Stimulated activated naive B cell treated with anti-CD40 and anti-IgM and Interleukin-4, amounts not matched to agents 10 μg/mL and 1 μg/mL and 100 μg/mL, for 72 hours (primary cell): ENCODE measurements around the gene LRIG1.

Source experiments
- ATAC-seq, 2 donors: fragments of 150-1000 bp; cut with Tn5 transposase; replicated peaks; 2 replicates each; pipeline ENCODE4 v1.10.0; 2021; ENCODE audit warnings: moderate library complexity in 1 of 2
- DNase-seq: peaks from one replicate; pipeline ENCODE4 v3.0.0; 2021
- H3K27ac Mint-ChIP-seq: one replicate; pipeline ENCODE4 v1.8.0; 2022; ENCODE audit warnings: mild to moderate bottlenecking, mixed read lengths
- H3K27me3 Mint-ChIP-seq, 2 donors: one replicate each; pipeline ENCODE4 v1.8.0; 2022; ENCODE audit warnings: mixed read lengths in 2 of 2
- H3K36me3 Mint-ChIP-seq, 2 donors: one replicate each; pipeline ENCODE4 v1.8.0; 2022; ENCODE audit warnings: mixed read lengths in 2 of 2, mild to moderate bottlenecking in 1 of 2
- H3K4me1 Mint-ChIP-seq, 2 donors: one replicate each; pipeline ENCODE4 v1.8.0; 2022; ENCODE audit warnings: mixed read lengths in 2 of 2, mild to moderate bottlenecking in 1 of 2
- H3K4me3 Mint-ChIP-seq, 2 donors: one replicate each; pipeline ENCODE4 v1.8.0; 2022; ENCODE audit warnings: mild to moderate bottlenecking in 2 of 2, mixed read lengths in 2 of 2, moderate library complexity in 1 of 2
- H3K9me3 Mint-ChIP-seq, 2 donors: one replicate each; pipeline ENCODE4 v1.8.0; 2022; ENCODE audit warnings: mixed read lengths in 2 of 2, mild to moderate bottlenecking in 1 of 2

LRIG1 gene

DNA sequence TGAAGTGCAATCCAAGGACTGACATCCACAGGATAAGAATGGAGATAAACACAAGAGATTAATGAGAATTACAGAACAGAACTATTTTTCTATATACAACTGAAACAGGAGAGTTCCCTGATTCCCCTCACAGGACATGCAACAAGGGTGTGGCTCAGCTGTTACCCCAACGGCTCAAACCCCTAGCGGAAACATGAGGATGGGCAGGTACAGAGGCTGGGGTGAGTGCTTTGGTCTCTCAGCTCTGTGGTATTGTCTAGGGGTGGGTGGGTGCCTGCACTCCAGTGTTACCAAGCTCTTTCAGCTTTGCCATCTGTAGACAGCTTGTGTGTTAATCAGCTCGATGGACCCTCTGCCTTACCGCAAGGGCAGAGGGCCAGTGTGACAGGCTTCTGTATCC lies 17.8 kb upstream of the LRIG1 start:
- H3K36me3 Mint-ChIP-seq = no peaks in the 10 kb centered on the region
- H3K4me3 Mint-ChIP-seq = no peak overlapping the region
- H3K27ac Mint-ChIP-seq = no peak overlapping the region
- H3K27me3 Mint-ChIP-seq = peaks cover 30 to 52% of the 10 kb centered on the region in 2 donors
- no peaks in the 10 kb centered on the region for H3K9me3 Mint-ChIP-seq
- DNase-seq (no peak), ATAC-seq (no peak)
- no peaks in the 10 kb centered on the region for H3K4me1 Mint-ChIP-seq

DNA sequence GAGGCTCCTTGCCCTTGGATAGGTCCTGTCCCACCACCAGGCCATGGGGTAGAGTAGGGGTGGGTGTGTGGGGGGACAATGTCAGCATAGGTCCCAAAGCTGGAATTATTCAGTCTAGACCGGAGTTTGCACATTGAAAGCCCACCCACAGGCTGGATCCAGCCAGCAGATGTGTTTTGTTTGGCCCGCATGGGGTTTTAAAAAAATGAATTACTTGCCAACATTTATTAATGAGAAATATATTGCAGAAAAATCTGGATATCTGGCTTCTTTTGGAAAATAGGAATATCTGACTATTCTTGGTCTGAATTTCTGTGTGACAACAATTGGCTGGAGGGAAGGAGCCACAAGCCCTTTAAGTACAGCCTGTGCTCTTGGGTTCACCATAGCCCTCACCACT lies 17.3 kb upstream of the LRIG1 start:
- no peak overlapping the region for H3K4me3 Mint-ChIP-seq
- H3K36me3 Mint-ChIP-seq = no peaks in the 10 kb centered on the region
- H3K27me3 Mint-ChIP-seq = peaks cover 28 to 50% of the 10 kb centered on the region in 2 donors
- no peaks in the 10 kb centered on the region for H3K9me3 Mint-ChIP-seq
- H3K27ac Mint-ChIP-seq = no peak overlapping the region
- no peaks in the 10 kb centered on the region for H3K4me1 Mint-ChIP-seq
- ATAC-seq (no peak), DNase-seq (no peak)

DNA sequence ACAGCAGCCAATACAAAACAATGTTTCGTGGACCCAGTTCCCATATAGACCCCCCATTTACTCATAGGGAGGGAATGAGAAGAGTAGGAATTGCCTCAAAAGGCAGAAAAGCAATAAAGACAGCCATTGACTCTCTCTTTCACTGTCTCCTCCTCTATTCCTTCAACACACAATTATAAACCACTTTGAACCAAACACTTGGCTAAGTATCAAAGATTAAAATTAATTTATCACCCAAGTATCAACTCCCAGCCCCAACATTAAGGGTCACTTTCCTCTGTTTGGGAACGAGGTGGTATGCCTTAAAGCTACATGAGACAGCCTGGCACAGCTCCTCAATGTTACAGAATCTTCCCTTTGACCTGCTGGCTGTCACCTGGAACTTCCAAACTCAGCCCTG lies 16.4 kb upstream of the LRIG1 start:
- Mint-ChIP-seq H3K4me3 (no peak overlapping the region), H3K27ac (no peak overlapping the region), H3K36me3 (no peaks in the 10 kb centered on the region), H3K9me3 (no peaks in the 10 kb centered on the region), H3K27me3 (peaks cover 26 to 48% of the 10 kb centered on the region in 2 donors), H3K4me1 (no peaks in the 10 kb centered on the region)
- DNase-seq (no peak), ATAC-seq (no peak)

DNA sequence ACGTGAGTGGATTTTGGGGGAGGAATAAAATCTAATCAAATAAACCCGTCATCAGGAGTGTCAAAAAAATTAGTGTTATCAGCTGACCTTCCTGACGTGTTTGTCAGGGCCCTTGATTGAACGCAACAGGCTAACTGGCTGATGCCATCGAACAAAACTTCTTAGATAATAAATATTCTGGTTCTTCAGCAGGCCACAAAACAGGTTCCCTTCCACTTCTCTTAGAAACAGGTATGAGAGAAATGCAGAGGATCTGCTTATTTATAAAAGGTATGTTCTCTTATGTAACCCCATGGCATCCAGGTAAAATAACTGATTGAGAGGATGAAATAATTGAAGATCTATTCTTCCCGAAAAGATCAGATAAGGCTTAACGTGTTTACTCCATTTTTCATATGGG lies 7.6 kb upstream of the LRIG1 start:
- peaks cover 18 to 22% of the 10 kb centered on the region in 2 donors for H3K27me3 Mint-ChIP-seq
- H3K36me3 Mint-ChIP-seq = no peaks in the 10 kb centered on the region
- ATAC-seq (no peak), DNase-seq (no peak)
- no peaks in the 10 kb centered on the region for H3K9me3 Mint-ChIP-seq
- no peak overlapping the region for H3K27ac Mint-ChIP-seq
- H3K4me3 Mint-ChIP-seq = no peak overlapping the region
- H3K4me1 Mint-ChIP-seq = no peaks in the 10 kb centered on the region

DNA sequence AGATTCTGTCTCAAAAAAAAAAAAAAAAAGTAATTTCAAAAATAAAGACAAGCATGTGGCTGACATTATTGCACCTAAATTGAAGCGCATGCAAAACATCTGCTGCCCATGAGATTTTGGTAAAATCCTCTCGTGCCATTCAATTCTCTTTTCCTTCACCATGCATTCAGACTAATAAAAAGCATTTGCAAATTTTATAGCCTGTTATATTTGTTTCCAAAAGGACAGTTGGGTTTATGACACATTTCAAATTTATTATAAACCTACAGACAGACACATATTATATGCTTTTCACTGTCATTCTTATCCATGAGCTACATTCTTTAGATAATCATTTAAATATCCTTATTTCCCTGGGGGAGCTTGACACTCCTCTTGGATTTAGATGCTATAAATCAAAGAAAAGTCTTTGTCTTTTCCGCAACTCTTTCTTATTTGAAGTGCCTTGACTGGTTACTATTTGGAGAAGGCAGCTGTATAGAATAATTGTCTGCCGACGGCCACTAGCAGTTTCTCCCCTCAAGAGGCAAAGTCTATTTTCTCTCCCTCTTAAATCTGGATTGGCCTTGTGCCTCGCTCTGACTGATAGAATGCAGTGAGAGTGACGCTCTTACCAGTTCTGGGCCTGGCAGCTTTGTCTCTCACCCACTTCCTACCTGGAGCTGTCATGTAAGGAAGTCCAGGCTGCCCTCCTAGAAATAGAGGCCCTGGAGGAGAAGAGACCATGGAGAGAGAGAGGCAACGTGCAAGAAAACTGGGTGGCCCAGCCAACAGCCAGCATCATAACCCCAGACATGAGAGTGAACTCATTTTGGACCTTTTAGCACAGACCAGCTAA lies 6.8 kb upstream of the LRIG1 start:
- no peaks in the 10 kb centered on the region for H3K36me3 Mint-ChIP-seq
- no peak overlapping the region for H3K4me3 Mint-ChIP-seq
- H3K9me3 Mint-ChIP-seq = no peaks in the 10 kb centered on the region
- H3K4me1 Mint-ChIP-seq = no peaks in the 10 kb centered on the region
- peaks cover 15 to 17% of the 10 kb centered on the region in 2 donors for H3K27me3 Mint-ChIP-seq
- no peak overlapping the region for H3K27ac Mint-ChIP-seq
- ATAC-seq (no peak), DNase-seq (no peak)

DNA sequence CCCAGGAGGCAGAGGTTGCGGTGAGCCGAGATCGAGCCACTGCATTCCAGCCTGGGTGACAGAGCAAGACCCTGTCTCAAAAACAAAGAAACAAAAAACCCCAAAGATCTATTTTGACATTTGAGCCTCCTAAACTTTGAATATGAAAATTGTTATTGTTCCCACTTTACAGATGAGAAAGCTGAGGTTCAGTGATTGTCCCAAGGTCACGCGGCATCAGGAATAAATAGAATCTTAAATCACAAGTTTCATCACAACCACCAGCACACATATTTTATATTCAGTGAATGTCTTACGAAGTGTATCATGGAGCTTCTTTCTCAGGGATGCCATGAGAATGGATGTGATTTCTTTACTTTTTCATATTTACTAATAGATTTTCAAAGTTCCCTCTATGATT lies 5.3 kb upstream of the LRIG1 start:
- Mint-ChIP-seq H3K27me3 (peaks cover 7 to 18% of the 10 kb centered on the region in 2 donors), H3K4me1 (peaks cover 5 to 7% of the 10 kb centered on the region in 2 donors)

DNA sequence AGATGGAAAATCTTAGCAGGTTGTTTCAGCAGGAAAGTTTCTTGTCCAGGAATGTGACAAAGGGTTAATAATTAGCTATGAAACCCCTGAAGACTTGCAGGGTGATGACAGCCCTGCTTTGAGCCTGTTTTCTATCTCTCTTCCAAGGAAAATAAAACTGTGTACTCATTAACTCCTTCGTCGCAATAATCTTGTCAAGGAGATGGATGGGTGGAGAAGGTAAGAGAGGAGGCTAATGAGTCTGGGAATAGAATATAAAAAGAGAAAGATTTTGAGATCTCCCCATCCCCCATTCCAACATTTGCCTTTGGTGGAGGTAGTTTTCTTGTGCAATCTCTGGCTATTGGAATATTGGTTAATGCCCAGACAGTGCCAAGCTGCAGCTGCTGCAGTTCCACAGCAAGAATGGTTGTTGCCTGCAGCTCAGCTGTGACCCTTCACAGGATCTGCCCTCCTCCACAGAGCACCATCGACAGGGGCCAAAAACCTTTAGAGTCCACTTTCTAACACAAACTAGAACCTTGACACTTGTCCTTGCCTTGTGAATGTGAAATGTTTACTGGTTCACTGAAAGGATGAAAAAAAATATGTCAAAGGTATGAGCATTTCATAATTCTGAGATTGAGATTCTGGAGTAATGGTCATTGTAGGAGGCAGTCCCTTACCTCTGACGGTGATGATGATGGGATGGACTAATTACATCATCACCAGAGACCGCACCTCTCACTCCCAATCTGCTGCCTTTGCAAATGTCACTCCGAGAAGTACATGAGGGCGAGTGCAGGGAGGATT lies 4.2 kb upstream of the LRIG1 start:
- H3K27me3 Mint-ChIP-seq = peaks cover under 1 to 15% of the 10 kb centered on the region in 2 donors
- no peak overlapping the region for H3K27ac Mint-ChIP-seq
- no peak for ATAC-seq
- H3K4me1 Mint-ChIP-seq = peaks cover 6 to 10% of the 10 kb centered on the region in 2 donors
- H3K9me3 Mint-ChIP-seq = no peaks in the 10 kb centered on the region
- H3K4me3 Mint-ChIP-seq = no peak overlapping the region
- H3K36me3 Mint-ChIP-seq = peaks cover 0 to under 1% of the 10 kb centered on the region in 2 donors
- no peak for DNase-seq

More for the DNA sequence above, 5.3 kb upstream of the LRIG1 start:
- H3K9me3 Mint-ChIP-seq = no peaks in the 10 kb centered on the region
- no peak for DNase-seq
- no peak for ATAC-seq
- no peaks in the 10 kb centered on the region for H3K36me3 Mint-ChIP-seq
- H3K4me3 Mint-ChIP-seq = no peak overlapping the region
- H3K27ac Mint-ChIP-seq = no peak overlapping the region

DNA sequence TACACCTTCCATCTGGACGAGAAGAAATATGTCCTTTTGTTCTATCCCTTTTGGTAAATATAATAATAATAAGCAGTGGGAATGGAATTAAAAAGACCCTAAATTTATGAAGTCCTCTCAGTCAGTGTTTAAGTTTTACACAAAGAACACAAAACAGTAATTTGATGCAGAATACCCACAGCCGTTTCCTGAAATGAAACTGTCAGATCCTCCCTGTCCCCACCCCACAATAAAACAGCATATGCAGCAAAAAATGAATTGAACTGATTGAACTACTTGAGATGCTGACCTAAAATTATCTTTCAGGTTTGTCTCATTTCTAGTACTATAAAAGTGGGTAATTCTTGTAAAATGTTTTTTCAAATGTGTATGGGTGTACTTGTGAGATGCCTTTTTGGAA lies 2.2 kb upstream of the LRIG1 start:
- Mint-ChIP-seq H3K4me3 (no peak overlapping the region), H3K27ac (no peak overlapping the region), H3K27me3 (peaks cover 16 to 24% of the 10 kb centered on the region in 2 donors), H3K36me3 (peaks cover 0 to 5% of the 10 kb centered on the region in 2 donors), H3K9me3 (no peaks in the 10 kb centered on the region), H3K4me1 (peaks cover 14 to 26% of the 10 kb centered on the region in 2 donors)
- ATAC-seq = no peak
- DNase-seq = no peak

DNA sequence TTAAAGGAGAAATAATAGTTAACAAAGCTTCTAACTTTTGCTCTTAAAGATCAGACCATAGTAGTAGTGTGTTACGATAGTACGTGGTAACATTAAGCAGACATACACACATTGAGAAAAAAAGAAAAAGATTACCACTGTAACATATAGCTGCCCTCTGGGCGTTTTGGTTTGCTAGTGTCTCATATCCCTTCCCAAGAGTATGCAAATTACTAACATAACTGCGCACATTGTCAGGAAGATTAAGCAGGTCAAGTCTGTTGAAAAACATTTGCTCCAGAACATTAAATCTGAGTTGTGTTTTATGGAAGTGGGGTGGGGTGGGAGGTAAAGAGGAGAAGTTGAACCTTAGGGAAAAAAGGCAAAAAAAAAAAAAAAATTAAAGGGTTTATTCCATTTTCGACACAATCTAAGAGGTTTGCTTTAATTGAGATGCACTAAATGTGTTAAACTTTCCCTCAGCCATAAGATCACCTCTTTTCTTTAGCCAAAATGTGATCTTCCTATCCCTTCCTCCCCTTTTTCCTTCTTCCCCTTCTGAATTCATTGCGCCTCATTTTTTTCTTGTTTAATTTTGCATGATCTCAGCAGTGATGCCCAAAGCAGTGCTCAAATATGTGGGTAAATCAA lies 1.5 kb upstream of the LRIG1 start:
- H3K36me3 Mint-ChIP-seq = peaks cover 0 to 5% of the 10 kb centered on the region in 2 donors
- H3K27ac Mint-ChIP-seq = no peak overlapping the region
- H3K9me3 Mint-ChIP-seq = no peaks in the 10 kb centered on the region
- no peak overlapping the region for H3K4me3 Mint-ChIP-seq
- ATAC-seq (no peak), DNase-seq (no peak)
- H3K27me3 Mint-ChIP-seq = peaks cover 16 to 24% of the 10 kb centered on the region in 2 donors
- peaks cover 14 to 26% of the 10 kb centered on the region in 2 donors for H3K4me1 Mint-ChIP-seq

DNA sequence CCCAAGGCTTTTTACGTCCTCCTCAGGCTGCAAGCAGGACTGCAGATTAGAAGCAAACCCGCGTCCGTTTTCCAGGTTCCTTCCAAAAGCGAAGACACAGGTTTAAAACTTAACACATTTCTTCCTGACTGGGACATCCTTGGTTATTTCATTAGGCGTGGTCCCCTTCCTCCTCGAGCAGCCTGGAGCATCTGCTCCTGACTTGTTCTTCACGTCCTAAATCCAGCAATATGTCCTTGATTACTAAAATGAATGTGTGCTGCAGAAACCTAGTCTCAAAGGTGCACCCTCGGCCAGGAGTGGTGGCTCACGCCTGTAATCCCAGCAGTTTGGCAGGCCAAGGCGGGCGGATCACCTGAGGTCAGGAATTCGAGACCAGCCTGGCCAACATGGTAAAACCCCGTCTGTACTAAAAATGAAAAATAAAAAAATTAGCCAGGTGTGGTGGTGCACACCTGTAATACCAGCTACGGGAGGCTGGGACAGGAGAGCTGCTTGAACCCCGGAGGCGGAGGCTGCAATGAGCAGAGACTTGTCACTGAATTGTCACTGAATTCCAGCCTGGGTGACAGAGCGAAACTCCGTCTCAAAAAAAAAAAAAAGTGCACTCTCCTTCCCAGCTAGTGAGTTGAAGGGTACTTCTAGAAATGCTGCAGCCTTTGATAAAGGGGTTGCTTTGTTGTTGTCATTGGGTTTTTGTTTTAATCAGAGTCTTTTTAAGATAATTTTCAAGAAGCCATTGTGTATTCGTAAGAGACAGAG lies 842 bp upstream of the LRIG1 start:
- H3K36me3 Mint-ChIP-seq = peaks cover 0 to 5% of the 10 kb centered on the region in 2 donors
- H3K9me3 Mint-ChIP-seq = no peaks in the 10 kb centered on the region
- ATAC-seq (no peak), DNase-seq (no peak)
- H3K4me3 Mint-ChIP-seq = peak overlapping the region; percentile 84 to 88
- peaks cover 14 to 31% of the 10 kb centered on the region in 2 donors for H3K4me1 Mint-ChIP-seq
- peak overlapping the region; percentile 80 for H3K27ac Mint-ChIP-seq
- H3K27me3 Mint-ChIP-seq = peaks cover 22 to 24% of the 10 kb centered on the region in 2 donors

DNA sequence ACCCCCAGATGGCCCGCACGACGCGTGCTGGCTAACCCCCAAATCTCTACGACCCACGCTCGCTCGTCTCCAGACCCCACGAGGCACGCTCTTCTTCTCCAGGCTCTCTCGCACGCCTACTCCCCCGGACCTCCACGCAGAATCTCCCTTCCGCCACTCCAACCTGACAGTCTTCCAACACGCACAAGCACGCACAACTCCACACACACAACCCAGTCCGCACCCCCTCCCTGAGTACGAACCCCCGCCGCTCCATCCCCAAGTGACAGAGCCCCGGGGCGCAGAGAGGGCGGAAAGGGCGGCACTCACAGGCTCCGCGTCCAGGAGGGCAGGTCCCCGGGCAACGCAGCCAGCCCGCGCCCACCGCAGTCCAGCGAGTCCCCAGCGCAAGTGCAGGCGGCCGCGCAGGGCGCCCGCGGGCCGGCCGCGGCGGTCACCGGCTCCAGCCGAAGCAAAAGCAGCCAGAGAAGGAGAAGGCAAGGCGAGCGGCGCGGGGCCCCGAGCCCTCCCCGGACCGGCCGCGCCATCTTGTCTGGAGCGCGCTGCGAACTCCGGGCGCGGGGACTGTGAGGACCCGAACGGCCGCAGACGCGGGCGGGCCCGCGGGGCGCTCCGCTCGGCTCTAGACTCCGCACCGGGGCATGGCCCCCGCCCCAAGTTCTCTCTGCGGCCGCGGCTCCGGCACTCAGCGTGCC lies 794 bp downstream of the LRIG1 start:
- Mint-ChIP-seq H3K27me3 (peaks cover 27% of the 10 kb centered on the region in 2 donors), H3K36me3 (peaks cover 0 to 5% of the 10 kb centered on the region in 2 donors), H3K4me3 (peak overlapping the region; percentile 84 to 94), H3K4me1 (peaks cover 23 to 44% of the 10 kb centered on the region in 2 donors), H3K9me3 (no peaks in the 10 kb centered on the region), H3K27ac (peak overlapping the region; percentile 52)
- DNase-seq (no peak), ATAC-seq (peak; percentile 16 to 17)

DNA sequence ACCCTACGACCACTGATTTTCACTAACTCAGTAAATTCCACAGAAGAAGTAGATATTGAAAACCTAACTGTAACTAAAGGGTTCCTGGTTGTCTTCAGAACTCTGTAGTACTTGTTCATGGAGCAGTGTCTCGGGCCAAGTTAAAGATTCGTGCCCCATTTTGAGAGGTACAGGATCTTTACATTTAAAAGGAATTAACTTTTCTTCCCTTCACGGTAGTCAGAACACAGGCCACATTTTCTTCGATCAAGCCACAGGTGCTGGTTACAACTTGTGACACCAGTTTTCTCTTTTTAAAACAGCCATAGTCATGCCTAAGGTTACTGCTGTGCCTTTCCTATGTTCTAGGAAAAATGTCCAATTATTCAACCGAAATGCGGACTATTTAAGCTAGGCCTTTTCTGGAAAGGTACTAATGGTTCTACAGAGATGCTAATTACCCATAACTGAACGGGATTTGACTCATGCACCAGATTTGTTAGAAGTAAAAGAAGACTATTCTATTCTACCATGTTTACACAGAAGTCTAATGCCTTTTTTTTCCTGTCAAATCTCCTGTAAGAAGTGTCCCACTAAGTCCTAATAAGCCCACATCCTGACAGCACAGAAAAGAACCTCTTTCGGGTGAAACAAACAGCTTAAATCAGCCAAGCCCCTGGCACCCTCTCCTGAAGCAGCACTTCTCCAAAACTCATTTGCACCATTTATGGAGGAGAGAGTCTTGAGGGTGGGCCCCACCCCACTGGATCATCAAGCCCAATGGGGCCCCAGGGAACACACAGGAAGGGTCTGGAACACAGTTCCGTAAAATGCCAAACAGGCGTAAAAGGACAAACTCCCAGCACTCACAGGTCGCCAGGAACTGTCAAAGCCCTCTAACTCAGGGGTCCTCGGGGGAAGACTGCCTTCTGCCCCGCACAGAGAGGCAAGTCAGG lies 1.9 kb downstream of the LRIG1 start:
- H3K27ac Mint-ChIP-seq = peak overlapping the region; percentile 56
- H3K27me3 Mint-ChIP-seq = peaks cover 22 to 27% of the 10 kb centered on the region in 2 donors
- peak overlapping the region; percentile 84 to 94 for H3K4me3 Mint-ChIP-seq
- H3K9me3 Mint-ChIP-seq = no peaks in the 10 kb centered on the region
- H3K36me3 Mint-ChIP-seq = peaks cover 0 to 5% of the 10 kb centered on the region in 2 donors
- DNase-seq (no peak), ATAC-seq (no peak)
- H3K4me1 Mint-ChIP-seq = peaks cover 24 to 48% of the 10 kb centered on the region in 2 donors
